Retinal pigment epithelial cell (primary cell): ENCODE measurements around the gene RPS15.

Experiments used
- DNase-seq: peaks from one replicate; pipeline ENCODE4 v3.0.0-alpha.2; 2010; ENCODE audit warnings: low read depth
- H3K4me3 ChIP-seq: 2 replicates; pipeline ENCODE4 v1.5.1; 2011; ENCODE audit warnings: mild to moderate bottlenecking, low read length, control low read depth, moderate library complexity
- CTCF ChIP-seq: conservative IDR thresholded peaks from 2 replicates; pipeline ENCODE4 v1.5.1; 2011; ENCODE audit warnings: low read depth, low read length, control low read depth, inconsistent platforms

Gene RPS15

GRCh38 chr19:1411255-1412191 lies 26.7 kb upstream of the RPS15 start:
- peak; percentile 37 for DNase-seq
- no peak for TF ChIP-seq CTCF

GRCh38 chr19:1412323-1412923 lies 25.8 kb upstream of the RPS15 start:
- TF ChIP-seq CTCF, result no peak
- no peak for DNase-seq
- H3K4me3 ChIP-seq, result no peak overlapping the region

More at GRCh38 chr19:1411255-1412191, 26.7 kb upstream of the RPS15 start:
- no peak overlapping the region for H3K4me3 ChIP-seq

- H3K4me3 ChIP-seq, result no peak overlapping the region
- DNase-seq, result no peak
- no peak for TF ChIP-seq CTCF
Measured at GRCh38 chr19:1412995-1413800, 25.0 kb upstream of the RPS15 start.

DNA sequence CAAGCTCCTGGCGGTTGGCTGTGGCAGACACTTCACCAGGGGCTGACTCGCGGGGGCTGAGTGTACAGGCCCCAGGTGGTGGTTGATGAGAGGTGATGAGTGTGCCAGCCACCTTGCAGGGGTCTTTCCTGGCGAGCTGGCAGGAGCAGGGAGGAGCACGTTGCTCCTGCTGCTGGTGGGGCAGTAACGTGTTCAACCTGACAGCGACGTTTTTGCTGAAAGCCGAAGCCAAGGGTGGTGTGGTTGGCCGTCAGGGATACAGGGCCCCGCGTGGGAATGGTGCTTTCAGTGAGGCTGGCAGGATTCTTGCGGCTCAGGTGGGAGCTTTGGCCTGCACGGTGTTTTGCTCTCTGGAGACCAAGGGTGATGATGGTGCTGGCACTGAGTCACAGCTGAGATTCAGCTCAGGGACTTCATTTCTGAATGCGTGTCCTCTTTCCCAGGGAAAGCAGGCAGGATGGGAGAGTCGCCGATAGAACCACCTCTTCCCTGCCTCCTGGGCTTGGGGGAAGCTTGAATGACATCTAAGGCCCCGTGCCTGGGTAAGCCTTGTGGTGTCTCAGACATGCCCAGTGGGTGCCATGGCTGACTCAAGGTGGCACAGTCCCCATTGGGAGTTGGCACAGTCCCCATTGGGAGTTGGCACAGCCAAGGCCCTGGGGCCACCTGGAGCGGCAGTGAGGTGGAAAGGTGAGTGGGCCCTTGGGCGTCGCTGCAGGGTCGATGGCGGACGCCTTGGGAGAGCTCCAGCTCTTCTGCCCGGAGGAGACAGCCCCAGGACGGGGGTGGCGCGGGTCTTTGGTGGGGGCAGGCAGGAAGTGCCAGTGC lies 22.0 kb upstream of the RPS15 start:
- DNase-seq, result no peak
- TF ChIP-seq CTCF, result no peak
- no peak overlapping the region for H3K4me3 ChIP-seq

DNA sequence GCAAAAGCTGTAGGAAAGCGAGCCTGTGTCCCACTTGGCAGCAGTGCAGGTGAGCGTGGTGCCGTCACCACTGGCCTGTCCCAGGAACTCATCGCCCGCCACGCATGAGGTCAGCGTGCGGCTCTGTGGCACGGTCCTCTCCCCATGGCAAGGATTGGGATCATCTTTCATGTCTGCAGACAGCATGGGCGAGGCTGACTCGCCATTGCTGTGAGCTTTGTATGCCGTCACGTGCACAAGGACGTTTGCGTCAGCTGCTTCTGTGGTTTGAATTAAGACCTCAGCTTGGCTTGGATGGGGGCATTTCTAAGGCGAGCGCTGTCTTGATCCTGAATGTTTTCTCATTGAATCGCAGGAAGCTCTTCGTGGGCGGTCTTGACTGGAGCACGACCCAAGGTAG lies 21.1 kb upstream of the RPS15 start:
- DNase-seq, result peak; percentile 88
- no peak overlapping the region for H3K4me3 ChIP-seq
- TF ChIP-seq CTCF, result no peak

DNA sequence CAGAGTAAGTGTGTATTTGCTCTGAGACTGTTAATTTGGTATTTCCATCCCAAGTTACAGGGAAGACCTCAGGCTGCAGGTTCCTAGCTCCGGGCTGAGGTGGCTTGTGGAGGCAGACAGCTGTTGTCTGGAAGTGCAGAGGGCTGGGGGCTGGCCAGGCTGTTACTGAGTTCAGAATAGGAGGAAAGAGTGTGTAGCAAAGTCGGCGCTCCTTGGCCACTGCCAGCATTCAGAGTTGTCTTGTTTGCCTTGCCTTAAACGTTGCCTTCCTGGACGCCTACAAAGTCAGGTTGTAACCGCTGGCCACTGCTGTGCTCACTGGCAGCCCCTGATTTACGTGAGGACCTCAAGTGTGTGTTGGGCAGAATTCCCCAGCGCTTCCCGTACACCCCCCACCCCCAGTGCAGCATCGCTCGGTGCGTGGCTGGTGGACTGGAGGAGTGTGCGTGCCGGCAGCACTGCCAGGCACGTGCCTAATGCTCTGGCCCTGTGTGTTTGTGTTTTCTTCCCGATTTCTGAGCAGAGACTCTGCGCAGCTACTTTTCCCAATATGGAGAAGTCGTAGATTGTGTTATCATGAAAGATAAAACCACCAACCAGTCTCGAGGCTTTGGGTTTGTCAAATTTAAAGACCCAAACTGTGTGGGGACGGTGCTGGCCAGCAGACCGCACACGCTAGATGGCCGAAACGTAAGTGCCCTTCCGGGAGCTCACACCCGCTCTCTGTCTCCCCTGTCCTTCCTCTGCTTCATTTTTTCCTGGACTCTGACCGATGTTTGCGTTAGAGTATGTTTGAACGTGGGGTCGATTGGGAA lies 20.3 kb upstream of the RPS15 start:
- no peak for TF ChIP-seq CTCF

More for the DNA sequence above, 20.3 kb upstream of the RPS15 start:
- H3K4me3 ChIP-seq, result no peak overlapping the region
- DNase-seq, result no peak
